ENCODE measurements around the gene FAM210A.
"Not testable (repeated sequence)": the region's sequence is repeated elsewhere in the genome, so short reads cannot be mapped to it uniquely, and the experiment has no call there.

DNA sequence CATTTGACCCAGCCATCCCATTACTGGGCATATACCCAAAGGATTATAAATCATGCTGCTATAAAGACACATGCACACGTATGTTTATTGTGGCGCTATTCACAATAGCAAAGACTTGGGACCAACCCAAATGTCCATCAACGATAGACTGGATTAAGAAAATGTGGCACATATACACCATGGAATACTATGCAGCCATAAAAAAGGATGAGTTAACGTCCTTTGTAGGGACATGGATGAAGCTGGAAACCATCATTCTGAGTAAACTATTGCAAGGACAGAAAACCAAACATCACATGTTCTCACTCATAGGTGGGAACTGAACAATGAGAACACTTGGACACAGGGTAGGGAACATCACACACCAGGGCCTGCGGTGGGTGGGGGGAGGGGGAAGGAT, 31.0 kb downstream of the FAM210A start:
- not testable (repeated sequence) for TF ChIP-seq CHD2 (IDR thresholded peaks at IDR 0.05; ENCODE audit: low read depth, low read length); SMAD1 (IDR thresholded peaks at IDR 0.05; ENCODE audit: low read depth, low read length, partially characterized antibody); TEAD4 (IDR thresholded peaks at IDR 0.05; ENCODE audit: low read length); TEAD4 (CRISPR knock-in tag; IDR thresholded peaks at IDR 0.05; ENCODE audit: borderline replicate concordance); NBN (IDR thresholded peaks at IDR 0.05; ENCODE audit: low read depth); FOXA1 (IDR thresholded peaks at IDR 0.05; ENCODE audit: borderline replicate concordance)
- TF ChIP-seq, protein P1, sequence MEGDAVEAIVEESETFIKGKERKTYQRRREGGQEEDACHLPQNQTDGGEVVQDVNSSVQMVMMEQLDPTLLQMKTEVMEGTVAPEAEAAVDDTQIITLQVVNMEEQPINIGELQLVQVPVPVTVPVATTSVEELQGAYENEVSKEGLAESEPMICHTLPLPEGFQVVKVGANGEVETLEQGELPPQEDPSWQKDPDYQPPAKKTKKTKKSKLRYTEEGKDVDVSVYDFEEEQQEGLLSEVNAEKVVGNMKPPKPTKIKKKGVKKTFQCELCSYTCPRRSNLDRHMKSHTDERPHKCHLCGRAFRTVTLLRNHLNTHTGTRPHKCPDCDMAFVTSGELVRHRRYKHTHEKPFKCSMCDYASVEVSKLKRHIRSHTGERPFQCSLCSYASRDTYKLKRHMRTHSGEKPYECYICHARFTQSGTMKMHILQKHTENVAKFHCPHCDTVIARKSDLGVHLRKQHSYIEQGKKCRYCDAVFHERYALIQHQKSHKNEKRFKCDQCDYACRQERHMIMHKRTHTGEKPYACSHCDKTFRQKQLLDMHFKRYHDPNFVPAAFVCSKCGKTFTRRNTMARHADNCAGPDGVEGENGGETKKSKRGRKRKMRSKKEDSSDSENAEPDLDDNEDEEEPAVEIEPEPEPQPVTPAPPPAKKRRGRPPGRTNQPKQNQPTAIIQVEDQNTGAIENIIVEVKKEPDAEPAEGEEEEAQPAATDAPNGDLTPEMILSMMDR (IDR thresholded peaks at IDR 0.05 in 2 of 3, conservative IDR thresholded peaks at IDR 0.05 in 1 of 3; ENCODE audit: insufficient read depth in 2 of 3, low read depth in 1 of 3, low read length in 3 of 3): not testable (repeated sequence)
- TF ChIP-seq, protein P2, sequence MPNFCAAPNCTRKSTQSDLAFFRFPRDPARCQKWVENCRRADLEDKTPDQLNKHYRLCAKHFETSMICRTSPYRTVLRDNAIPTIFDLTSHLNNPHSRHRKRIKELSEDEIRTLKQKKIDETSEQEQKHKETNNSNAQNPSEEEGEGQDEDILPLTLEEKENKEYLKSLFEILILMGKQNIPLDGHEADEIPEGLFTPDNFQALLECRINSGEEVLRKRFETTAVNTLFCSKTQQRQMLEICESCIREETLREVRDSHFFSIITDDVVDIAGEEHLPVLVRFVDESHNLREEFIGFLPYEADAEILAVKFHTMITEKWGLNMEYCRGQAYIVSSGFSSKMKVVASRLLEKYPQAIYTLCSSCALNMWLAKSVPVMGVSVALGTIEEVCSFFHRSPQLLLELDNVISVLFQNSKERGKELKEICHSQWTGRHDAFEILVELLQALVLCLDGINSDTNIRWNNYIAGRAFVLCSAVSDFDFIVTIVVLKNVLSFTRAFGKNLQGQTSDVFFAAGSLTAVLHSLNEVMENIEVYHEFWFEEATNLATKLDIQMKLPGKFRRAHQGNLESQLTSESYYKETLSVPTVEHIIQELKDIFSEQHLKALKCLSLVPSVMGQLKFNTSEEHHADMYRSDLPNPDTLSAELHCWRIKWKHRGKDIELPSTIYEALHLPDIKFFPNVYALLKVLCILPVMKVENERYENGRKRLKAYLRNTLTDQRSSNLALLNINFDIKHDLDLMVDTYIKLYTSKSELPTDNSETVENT (CRISPR knock-in tag; IDR thresholded peaks at IDR 0.05): not testable (repeated sequence)
- TF ChIP-seq, protein P3, sequence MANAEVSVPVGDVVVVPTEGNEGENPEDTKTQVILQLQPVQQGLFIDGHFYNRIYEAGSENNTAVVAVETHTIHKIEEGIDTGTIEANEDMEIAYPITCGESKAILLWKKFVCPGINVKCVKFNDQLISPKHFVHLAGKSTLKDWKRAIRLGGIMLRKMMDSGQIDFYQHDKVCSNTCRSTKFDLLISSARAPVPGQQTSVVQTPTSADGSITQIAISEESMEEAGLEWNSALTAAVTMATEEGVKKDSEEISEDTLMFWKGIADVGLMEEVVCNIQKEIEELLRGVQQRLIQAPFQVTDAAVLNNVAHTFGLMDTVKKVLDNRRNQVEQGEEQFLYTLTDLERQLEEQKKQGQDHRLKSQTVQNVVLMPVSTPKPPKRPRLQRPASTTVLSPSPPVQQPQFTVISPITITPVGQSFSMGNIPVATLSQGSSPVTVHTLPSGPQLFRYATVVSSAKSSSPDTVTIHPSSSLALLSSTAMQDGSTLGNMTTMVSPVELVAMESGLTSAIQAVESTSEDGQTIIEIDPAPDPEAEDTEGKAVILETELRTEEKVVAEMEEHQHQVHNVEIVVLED (CRISPR knock-in tag; IDR thresholded peaks at IDR 0.05): not testable (repeated sequence)
- TF ChIP-seq, protein P4, sequence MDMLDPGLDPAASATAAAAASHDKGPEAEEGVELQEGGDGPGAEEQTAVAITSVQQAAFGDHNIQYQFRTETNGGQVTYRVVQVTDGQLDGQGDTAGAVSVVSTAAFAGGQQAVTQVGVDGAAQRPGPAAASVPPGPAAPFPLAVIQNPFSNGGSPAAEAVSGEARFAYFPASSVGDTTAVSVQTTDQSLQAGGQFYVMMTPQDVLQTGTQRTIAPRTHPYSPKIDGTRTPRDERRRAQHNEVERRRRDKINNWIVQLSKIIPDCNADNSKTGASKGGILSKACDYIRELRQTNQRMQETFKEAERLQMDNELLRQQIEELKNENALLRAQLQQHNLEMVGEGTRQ (CRISPR knock-in tag; IDR thresholded peaks at IDR 0.05): not testable (repeated sequence)
- TF ChIP-seq, protein P5, sequence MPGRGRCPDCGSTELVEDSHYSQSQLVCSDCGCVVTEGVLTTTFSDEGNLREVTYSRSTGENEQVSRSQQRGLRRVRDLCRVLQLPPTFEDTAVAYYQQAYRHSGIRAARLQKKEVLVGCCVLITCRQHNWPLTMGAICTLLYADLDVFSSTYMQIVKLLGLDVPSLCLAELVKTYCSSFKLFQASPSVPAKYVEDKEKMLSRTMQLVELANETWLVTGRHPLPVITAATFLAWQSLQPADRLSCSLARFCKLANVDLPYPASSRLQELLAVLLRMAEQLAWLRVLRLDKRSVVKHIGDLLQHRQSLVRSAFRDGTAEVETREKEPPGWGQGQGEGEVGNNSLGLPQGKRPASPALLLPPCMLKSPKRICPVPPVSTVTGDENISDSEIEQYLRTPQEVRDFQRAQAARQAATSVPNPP (IDR thresholded peaks at IDR 0.05; ENCODE audit: borderline replicate concordance, insufficient read depth, insufficient read length): not testable (repeated sequence)

All from K562 (cell line).